CD4-positive, alpha-beta T cell treated with Interleukin-1 beta for 1 hour (primary cell): ENCODE results near the gene INPP5A.

Experiments
- DNase-seq, 2 donors: peaks; one replicate each; pipeline ENCODE4 v3.0.0-alpha.2; 2020 to 2022

The INPP5A gene

DNA sequence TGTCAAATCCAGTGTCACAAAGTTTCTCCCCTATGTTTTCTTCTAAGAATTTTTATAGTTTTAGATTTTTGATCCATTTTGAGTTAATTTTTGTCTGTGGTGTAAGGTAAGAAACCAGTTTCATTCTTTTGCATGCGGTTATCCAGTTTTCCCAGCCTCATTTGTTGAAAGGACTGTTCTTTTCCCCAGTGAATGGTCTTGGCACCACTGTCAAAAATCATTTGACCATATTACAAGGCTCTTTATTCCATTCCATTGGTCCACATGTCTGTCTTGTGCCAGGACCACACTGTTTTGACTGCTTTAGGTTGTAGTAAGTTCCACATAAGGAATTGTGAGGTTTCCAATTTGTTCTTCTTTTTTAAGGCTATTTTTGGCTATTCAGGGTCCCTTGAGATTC, 64.0 kb downstream of the INPP5A start:
- DNase-seq: no peak

- DNase-seq: no peak
Measured at GRCh38 chr10:132602614-132603013, 65.0 kb downstream of the INPP5A start.

DNA sequence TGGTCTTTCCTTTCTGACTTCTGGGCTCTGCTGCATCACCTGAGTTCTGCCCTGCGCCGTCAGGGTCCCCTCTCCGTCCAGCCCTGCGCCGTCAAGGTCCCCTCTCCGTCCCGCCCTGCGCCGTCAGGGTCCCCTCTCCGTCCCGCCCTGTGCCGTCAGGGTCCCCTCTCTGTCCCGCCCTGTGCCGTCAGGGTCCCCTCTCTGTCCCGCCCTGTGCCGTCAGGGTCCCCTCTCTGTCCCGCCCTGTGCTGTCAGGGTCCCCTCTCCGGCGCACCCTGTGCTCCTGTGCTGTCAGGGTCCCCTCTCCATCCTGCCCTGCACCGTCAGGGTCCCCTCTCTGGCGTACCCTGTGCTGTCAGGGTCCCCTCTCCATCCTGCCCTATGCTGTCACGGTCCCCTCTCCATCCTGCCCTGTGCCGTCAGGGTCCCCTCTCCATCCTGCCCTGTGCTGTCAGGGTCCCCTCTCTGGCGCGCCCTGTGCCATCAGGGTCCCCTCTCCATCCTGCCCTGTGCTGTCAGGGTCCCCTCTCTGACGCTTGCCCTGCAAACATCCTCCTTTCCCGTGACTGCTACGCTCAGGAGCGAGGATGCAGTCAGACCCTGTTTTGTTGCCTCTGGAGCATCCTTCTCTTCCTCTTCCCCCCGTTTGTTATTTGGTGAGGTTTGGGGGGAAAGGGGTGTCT, 66.4 kb downstream of the INPP5A start:
- DNase-seq: no peak

DNA sequence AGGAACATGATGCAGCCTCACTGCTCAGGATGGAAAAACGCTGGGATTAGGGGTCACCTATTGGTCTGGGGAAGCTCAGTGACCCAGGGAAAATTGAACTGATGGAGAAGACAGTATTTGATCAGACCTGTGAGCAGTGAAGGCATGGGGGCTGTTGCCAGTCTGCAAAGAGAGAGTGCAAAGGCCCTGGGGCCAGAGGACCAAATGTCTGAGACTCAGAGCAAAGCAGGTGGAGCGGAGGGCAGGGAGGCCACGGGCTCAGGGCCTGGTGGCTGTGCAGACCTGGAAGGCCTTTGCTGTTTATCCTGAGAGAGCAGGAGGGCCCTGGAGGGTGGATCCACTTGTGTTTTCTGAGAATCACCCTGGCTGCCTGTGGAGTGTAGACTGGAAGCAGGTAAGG, 67.1 kb downstream of the INPP5A start:
- no peak for DNase-seq

DNA sequence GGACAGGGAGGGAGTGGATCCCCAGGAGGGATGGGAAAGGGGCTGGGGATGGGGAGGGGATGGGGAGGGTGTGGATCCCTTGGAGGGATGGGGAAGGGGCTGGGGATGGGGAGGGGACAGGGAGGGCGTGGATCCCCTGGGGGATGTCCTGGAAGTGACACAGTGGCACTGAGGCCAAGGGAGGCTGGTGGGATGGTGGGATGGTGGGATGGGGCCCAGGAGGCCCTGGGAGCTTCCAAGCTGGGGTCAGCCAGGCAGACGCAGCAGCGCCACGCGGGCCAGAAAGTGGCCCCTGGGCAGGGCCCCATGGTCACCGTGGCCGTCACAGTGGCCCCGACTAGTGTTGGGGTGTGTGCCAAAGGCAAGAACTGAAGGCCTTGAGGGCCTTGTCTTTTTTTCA, 67.8 kb downstream of the INPP5A start:
- DNase-seq: no peak

DNA sequence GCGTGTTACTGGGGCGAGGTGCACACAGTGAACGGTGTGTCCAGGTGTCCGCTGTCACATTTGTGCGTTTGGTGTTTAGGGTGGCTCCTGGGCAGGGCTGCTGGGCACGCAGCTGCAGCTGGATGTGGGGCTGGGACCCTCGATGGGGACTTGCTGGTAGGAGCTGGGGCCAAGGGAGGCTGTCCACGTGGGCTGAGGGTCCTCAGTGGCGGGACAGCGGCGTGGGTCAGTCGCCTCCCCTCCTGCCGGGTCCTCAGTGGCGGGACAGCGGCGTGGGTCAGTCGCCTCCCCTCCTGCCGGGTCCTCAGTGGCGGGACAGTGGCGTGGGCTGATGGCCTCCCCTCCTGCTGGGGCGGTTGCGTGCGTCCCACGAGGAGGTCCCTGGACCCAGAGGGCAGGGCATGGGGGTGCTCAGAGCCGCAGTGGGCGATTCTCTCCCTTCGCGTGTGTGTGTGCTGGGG, 68.5 kb downstream of the INPP5A start:
- DNase-seq: no peak

DNA sequence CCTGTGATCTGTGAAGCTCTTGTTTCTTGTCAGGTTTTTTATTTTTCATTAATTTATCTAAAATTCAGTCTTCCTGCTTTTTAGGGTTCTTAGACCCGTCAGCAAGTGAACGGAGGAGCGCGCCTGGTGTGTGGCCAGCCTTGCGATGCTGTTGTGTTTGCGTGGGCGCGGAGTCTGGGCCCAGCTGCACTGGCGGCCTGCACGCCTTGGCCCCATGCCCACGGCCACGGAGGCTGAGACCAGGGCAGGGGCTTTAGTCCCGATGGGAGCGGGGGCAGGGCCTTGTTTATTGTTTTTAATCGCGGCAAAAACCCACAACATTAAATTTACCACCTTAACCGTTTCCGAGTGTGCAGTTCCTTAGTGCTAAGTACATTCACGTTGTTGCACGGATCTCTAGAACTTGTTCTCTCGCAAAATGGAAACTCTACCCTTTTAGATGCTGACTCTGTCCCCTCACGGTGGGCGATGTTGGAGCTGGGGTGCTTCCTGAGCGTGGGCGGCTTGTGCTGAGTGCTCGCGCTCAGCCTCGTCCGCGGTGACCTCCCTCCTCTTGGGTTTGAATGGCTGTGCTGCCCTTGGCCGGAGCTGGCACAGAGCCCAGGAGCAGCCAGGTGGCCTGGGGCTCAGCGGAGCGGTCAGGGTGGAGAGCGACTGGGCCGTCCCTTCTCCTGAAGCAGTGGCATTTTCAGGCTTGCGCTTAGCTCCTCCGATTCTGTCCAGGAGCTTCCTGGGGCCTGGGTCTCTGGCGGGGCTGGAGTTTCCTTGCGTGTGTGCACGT, 69.1 kb downstream of the INPP5A start:
- DNase-seq: no peak

DNA sequence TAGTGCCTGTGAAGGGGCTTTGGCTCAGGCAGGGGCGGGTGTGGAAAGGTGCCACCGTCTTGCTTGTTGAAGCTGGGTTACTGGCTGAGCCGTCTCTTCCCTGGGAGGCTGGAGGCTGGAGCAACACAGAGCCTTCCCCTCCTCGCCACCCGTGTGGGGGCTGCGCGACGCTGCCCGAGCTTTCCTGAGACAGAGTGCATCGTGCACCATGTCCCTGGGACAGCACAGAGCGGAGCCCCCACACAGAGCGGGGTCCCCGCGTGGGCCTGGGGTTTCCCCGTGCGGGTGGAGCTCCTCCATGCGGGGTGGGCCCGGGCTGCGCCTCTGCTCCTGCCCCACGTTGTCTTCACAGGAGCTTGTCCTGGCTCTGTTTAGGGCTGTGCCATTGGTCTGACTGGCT, 69.9 kb downstream of the INPP5A start:
- DNase-seq: no peak

GRCh38 chr10:132607961-132608495, 70.4 kb downstream of the INPP5A start:
- no peak for DNase-seq

GRCh38 chr10:132608511-132609195, 71.1 kb downstream of the INPP5A start:
- DNase-seq: no peak

GRCh38 chr10:132609211-132609610, 71.6 kb downstream of the INPP5A start:
- DNase-seq: no peak

DNA sequence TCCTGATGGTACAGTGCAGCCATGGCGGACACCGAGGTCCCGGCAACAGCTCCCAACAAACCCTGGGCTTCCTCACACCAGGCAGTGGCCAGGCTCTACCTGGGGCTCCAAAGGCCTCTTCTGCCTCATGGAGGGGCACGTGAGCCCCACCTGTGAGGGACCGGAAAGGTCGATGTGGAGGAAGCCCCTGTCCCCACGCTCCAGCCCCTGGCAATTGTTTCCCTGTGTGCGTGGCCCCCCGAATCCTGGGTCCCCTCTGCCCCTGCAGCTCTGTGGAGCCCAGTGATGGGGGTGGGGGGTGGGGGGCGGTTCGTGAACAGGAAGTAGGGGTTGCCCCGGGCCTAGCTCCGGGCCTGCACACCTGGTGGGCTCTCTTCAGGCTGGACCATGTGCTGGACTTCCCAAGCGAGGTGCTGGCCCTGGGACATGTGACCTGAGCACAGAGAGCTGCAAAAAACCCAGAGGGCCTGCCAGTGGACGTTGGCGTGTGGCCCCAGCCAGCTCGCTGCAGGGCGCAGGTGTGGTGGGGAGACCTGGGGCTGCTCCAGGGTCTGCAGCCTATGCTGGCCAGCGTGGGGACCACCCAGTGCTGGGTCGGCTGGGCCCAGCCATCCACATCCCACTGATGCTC, 72.6 kb downstream of the INPP5A start:
- DNase-seq: no peak

DNA sequence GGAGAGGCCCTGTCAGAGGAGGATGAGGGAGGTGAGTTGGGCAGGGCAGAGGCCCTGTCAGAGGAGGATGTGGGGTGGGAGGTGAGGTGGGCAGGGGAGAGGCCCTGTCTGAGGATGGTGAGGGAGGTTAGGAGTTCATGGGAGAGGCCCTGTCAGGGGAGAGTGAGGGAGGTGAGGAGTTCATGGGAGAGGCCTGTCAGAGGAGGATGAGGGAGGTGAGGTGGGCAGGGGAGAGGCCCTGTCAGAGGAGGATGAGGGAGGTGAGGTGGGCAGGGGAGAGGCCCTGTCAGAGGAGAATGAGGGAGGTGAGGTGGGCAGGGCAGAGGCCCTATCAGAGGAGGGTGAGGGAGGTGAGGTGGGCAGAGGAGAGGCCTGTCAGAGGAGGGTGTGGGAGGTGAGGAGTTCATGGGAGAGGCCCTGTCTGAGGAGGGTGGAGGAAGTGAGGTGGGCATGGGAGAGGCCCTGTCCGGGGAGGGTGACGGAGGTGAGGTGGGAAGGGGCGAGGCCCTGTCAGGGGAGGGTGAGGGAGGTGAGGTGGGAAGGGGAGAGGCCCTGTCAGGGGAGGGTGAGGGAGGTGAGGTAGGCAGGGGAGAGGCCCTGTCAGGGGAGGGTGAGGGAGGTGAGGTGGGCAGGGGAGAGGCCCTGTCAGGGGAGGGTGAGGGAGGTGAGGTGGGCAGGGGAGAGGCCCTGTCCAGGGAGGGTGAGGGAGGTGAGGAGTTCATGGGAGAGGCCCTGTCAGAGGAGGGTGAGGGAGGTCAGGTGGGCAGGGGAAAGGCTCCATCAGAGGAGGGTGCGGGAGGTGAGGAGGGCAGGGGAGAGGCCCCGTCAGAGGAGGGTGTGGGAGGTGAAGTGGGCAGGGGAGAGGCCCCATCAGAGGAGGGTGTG, 73.7 kb downstream of the INPP5A start:
- no peak for DNase-seq

GRCh38 chr10:132611986-132612385, 74.4 kb downstream of the INPP5A start:
- no peak for DNase-seq

DNA sequence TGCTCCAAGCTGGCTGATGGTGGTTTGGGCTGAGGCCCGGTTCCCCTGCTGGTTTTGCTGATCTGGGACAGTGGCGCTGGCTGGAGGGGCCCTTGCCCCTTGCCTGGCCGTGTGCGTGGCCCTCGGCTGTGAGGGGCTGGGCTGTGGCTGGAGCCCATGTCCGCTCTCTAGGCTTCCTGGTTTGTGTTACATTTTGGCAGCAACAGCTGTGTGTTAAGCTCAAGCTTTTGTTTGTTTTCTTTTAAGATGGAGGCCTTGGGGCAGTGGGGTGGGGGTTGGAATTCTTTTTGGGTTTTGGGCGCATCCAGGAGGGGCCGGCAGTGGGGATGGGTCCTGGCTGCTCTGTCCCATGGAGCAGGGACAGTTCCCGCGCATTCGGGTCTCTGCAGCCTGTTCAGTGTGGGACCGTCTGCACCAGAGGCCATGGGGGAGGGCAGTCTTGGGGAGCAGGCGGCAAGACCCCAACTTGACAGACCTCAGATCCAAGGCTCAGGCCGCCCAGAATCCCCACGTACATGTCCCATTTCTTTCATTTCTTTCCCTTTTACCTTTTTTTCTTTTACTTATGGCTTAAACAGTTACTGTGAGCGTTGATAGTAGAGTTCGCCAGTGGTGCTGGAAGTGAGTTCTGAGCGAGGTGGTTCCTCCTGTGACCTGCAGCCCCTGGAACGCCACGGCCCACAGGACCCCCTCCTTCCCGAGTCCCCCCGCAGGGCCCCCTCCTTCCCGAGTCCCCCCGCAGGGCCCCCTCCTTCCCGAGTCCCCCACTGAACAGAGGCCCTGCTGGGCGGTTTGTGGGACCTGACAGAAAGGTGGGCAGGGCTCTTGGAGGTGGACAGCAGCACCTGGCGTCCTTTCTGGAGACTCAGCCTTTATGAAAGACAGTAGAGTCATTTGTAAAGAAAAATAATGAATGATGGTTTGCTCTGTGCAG, 75.3 kb downstream of the INPP5A start:
- DNase-seq: no peak

DNA sequence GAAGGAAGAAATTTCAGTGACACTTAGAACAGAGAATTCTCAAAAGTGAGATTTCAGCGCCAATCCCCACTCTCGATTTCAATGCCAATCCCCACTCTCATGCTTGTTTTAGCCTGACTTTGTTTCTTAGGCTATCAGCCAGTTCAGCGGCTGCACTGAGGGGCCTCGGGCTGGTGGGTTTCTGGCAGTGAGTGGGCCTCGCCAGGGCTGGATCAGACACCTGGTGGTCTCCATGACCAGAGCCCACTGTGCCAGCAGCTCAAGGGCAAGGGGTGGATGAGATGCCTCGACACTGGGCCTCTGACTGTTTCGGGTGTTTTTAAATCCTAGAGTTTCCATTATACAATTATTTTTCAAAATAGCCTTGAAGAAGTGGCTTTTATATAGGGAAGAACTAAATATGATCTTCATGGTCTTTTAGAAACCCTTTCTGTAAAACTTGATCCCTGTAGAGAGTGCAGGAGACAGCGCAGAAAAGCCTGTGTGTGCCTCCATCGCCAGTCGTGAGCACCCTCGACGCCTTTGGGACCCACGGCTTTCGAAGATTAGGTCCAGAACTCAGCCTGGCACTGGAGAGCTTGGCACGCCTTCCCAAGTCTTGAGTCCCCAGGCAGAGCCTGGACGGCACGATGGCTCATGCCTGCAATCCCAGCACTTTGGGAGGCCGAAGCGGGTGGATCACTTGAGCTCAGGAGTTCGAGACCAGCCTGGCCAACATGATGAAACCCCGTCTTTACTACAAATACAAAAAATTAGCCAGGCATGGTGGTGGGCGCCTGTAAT, 76.2 kb downstream of the INPP5A start:
- DNase-seq: no peak

- no peak for DNase-seq
Measured at GRCh38 chr10:132614431-132615340, 77.1 kb downstream of the INPP5A start.

DNA sequence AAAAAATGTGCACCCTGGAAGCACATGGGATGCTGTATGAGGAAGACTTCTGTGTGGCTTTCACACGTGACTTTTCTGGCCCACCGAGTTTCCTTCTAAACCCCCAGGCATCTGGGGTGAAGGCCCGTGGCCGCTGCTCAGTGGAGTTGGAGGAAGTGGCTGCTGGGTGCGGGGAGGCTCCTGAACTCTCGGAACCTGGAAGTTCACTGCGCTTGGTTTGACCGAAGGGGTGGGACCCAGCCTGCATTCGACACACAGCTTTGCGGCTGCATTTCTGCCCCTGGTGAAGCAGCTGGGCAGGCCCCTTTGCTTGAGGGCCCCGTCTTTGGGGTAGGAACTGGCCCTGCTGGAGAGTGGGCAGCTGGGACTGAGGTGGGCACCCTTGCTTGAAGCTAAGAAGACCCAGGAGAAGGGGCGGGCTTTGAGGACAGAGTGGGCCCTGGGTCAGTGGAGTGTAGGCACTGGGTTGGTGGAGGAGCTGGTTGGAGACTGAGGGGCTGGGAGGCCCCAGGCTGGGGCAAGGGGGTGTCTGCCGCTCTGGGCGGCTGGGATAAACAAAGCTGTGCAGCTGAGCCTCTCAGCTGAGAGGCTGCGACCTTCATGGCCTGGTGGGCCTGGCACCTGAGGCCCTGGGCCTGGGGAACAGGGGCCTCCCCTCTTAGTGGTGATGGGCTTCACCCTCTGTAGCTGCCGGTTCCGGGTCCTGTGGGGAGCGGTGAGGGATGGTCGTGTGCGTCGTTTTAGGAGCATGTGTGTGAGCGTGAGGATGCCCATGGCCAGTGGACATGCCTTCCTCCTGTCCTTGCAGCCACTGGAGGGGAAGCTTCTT, 78.0 kb downstream of the INPP5A start:
- DNase-seq: no peak
